Measurements from ENCODE around the gene FAM83E. TPM values are rescaled to one million over a fixed set of nuclear protein-coding genes. Genes with fewer than 3 reads are reported as not detected.

FAM83E gene
- total RNA-seq, 1 experiment from 2014 or later, result 0.11 TPM

DNA sequence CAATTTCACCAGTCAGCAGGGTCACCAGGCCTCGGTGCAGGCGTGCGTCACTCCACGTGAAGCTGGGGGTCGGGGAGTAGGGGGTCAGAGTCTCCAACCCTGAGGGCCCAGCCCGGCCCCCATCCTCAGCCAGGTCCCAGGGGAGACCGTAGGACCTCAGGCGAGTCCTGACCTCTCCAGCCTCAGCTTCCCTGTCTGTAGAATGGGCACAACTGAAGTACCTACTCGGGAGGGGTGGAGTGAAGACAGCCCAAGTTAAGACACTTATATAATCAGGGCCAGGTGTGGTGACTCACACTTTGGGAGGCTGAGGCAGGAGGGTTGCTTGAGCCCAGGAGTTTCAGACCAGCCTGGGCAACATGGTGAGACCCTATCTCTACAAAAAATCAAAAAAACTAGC is 11.0 kb downstream of the FAM83E start:
- DNase-seq (ENCODE audit: low read depth in 1 of 2, low spot score in 2 of 2), result no peak
- no peak overlapping the region for H3K4me3 ChIP-seq
- no peaks in the 10 kb centered on the region for H3K36me3 ChIP-seq
- H3K4me1 ChIP-seq (replicated peaks), result peaks cover 2% of the 10 kb centered on the region
- no peaks in the 10 kb centered on the region for H3K9me3 ChIP-seq (replicated peaks)
- peaks cover 8% of the 10 kb centered on the region; the same call in 1 of the 2 replicates for H3K27me3 ChIP-seq (replicated peaks)
- H3K27ac ChIP-seq, result no peak overlapping the region

DNA sequence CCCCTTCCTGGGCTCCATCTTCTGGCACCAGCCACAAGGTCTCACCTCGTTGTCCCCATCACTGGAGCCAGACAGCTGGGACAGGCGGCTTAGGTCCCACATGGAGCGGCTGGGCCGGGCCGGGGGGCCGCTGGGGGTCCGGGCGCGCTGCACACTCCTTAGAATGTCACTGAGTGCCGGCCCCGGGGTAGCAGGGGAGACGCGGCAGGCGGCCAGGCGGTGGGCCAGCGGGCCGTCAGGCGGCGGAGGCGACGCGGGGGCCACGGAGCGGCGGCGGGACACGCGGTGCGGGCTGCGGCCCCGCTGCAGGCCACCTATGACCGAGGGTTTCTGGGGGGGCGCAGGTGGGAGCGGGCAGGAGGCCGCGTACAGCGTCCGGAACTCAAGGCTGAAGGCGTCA is 11.4 kb downstream of the FAM83E start:
- Histone ChIP-seq H3K36me3 (no peaks in the 10 kb centered on the region), H3K27ac (no peak overlapping the region), H3K27me3 (replicated peaks) (peaks cover 9% of the 10 kb centered on the region; the same call in 1 of the 2 replicates), H3K9me3 (replicated peaks) (no peaks in the 10 kb centered on the region), H3K4me1 (replicated peaks) (no peaks in the 10 kb centered on the region), H3K4me3 (no peak overlapping the region)
- no peak for DNase-seq (ENCODE audit: low read depth in 1 of 2, low spot score in 2 of 2)

DNA sequence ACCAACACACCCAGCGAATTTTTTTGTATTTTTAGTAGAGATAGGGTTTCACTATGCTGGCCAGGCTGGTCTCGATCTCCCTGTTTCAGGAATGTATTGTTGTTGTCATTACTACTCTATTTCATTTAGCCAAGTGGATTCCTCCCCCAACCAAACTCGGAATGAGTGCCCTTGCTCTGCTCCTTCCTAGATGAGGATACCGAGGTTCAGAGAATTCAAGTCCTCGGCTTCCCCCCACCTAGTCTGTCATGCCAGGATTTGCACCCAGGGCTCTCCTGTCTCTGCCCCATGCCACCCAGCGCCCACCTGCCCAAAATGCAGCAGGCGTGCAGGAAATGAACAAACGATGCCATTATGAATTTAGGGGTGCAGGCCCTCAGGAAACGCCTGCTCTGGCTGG is 11.9 kb downstream of the FAM83E start:
- no peak overlapping the region for H3K4me3 ChIP-seq
- no peak for DNase-seq (ENCODE audit: low read depth in 1 of 2, low spot score in 2 of 2)
- H3K9me3 ChIP-seq (replicated peaks), result no peaks in the 10 kb centered on the region
- H3K4me1 ChIP-seq (replicated peaks), result no peaks in the 10 kb centered on the region
- no peaks in the 10 kb centered on the region for H3K36me3 ChIP-seq
- no peak overlapping the region for H3K27ac ChIP-seq
- H3K27me3 ChIP-seq (replicated peaks), result peaks cover 11% of the 10 kb centered on the region; the same call in 1 of the 2 replicates

DNA sequence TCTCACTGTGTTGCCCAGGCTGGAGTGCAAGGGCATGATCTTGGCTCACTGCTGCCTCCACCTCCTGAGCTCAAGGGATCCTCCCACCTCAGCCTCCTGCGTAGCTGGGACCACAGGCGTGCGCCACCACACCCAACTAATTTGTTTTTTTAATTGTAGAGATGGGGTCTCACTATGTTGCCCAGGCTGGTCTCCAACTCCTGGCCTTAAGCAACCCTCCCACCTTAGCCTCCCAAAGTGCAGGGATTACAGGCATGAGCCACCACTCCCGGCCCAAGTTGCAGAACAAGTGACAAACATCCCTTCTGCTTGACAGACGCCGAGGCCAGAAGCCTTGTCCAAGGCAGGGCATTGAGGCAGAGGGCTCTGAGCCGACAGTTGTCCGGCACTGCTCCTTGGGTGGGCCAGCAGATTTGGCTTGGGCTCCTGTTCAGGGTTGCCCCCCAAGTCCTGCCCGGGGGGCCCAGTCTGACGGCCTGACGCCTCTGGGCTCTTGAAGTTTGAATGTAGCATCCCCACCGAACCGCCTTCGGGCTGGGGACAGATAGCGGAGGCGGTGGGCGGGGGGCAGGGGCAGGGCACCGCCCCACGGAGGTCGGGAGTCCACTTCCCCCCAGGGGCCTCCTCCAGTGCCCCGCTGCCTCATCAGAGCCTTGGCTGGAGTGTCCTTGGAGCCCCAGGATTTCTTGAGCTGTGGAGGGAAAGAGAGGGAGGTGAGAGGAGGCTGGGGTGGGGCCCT is 14.0 kb downstream of the FAM83E start:
- Histone ChIP-seq H3K27me3 (replicated peaks) (peaks cover 11% of the 10 kb centered on the region; the same call in 1 of the 2 replicates), H3K27ac (no peak overlapping the region), H3K4me1 (replicated peaks) (no peaks in the 10 kb centered on the region), H3K36me3 (no peaks in the 10 kb centered on the region), H3K9me3 (replicated peaks) (no peaks in the 10 kb centered on the region), H3K4me3 (no peak overlapping the region)
- DNase-seq (ENCODE audit: low read depth in 1 of 2, low spot score in 2 of 2), result no peak

DNA sequence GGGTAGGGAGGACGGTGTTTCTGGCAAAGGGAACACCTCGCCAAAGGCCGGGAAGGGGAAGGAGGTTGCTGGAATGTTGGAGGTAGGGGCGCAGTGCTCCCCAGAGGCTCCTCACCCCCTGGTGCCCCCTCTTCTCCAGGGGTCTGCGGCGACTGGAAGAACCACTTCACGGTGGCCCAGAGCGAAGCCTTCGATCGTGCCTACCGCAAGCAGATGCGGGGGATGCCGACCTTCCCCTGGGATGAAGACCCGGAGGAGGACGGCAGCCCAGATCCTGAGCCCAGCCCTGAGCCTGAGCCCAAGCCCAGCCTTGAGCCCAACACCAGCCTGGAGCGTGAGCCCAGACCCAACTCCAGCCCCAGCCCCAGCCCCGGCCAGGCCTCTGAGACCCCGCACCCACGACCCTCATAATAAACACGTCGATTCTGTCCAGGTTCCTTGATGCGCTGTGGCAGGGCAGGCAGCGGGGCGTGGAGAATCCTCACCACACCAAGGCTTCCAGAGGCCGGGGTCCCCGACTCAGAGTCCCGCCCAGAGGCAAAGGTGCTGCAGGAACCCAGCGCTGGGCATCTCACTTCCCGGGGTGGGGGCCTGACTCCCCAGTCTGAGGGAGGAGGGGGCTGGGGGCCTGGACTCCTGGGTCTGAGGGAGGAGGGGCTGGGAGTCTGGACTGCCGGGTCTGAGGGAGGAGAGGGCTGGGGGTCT is 15.7 kb downstream of the FAM83E start:
- Histone ChIP-seq H3K4me1 (replicated peaks) (no peaks in the 10 kb centered on the region), H3K36me3 (no peaks in the 10 kb centered on the region), H3K4me3 (no peak overlapping the region), H3K27me3 (replicated peaks) (peaks cover 11% of the 10 kb centered on the region; the same call in 1 of the 2 replicates), H3K9me3 (replicated peaks) (no peaks in the 10 kb centered on the region), H3K27ac (no peak overlapping the region)
- no peak for DNase-seq (ENCODE audit: low read depth in 1 of 2, low spot score in 2 of 2)

DNA sequence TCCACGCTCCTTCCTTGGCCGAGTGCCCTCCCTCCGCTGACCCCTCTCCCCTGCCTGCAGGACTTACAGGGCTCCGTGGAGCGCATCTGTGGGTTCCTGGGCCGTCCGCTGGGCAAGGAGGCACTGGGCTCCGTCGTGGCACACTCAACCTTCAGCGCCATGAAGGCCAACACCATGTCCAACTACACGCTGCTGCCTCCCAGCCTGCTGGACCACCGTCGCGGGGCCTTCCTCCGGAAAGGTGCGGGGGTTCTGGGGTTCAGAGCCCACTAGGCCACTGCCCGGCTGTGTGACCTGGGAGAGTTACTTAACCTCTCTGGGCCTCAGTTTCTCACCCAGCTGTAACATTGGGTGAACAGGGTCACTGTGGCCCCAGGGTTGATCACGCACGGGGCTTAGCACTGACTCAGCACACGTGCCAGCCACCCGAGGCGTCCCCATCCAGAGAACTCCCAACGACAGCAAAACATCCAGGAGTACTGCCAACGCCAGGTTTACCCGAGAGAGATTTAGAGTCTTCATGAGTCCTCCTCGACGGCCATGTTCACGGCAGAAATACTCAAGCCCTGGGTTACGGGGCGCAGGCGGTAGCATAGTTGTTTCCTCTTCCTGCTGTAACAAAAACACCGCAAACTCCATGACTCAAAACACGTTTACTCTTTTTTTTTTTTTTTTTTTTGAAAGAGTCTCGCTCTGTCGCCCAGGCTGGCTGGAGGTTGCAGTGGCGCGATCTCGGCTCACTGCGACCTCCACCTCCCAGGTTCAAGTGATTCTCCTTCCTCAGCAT is 18.0 kb downstream of the FAM83E start:
- Histone ChIP-seq H3K4me1 (replicated peaks) (no peaks in the 10 kb centered on the region), H3K27me3 (replicated peaks) (peaks cover 11% of the 10 kb centered on the region; the same call in 1 of the 2 replicates), H3K9me3 (replicated peaks) (no peaks in the 10 kb centered on the region), H3K36me3 (no peaks in the 10 kb centered on the region), H3K4me3 (no peak overlapping the region), H3K27ac (no peak overlapping the region)
- no peak for DNase-seq (ENCODE audit: low read depth in 1 of 2, low spot score in 2 of 2)

DNA sequence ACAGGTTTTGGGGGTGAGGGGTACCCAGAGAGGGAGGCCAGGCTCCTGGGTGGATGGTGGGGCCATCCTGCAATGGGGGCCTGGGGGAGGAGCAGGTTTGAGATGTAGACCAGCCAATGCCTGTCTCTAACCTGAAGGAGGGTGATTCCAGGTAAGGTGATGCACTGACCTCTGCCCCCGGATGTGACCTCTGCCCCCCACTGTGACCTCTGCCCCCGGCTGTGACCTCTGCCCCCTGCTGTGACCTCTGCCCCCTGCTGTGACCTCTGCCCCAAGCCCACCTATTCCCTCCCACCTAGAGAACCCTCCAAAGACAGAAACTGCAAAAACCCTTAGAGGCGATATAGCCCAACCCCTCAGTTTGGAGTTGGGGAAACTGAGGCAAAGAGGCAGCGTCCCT is 18.6 kb downstream of the FAM83E start:
- H3K36me3 ChIP-seq, result no peaks in the 10 kb centered on the region
- H3K9me3 ChIP-seq (replicated peaks), result no peaks in the 10 kb centered on the region
- no peak overlapping the region for H3K4me3 ChIP-seq
- DNase-seq (ENCODE audit: low read depth in 1 of 2, low spot score in 2 of 2), result no peak
- H3K27me3 ChIP-seq (replicated peaks), result peaks cover 11% of the 10 kb centered on the region; the same call in 1 of the 2 replicates
- H3K4me1 ChIP-seq (replicated peaks), result no peaks in the 10 kb centered on the region
- H3K27ac ChIP-seq, result no peak overlapping the region

DNA sequence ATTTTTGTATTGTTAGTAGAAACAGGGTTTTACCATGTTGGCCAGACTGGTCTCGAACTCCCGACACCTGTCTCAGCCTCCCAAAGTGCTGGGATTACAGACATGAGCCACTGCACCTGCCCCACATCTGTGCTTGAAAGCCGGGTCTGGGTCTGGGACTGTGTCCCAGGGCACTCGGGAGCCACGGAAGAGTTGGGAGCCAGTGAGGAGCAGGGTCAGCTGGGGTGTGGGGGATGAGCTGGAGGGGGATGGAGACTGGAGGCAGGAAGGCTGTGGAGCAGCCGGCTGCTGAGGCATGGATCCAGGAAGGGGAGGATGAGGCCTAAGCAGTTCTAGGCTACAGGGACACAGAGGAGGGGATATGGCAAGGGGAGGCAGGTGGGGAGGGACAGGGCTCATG is 19.0 kb downstream of the FAM83E start:
- Histone ChIP-seq H3K4me1 (replicated peaks) (no peaks in the 10 kb centered on the region), H3K9me3 (replicated peaks) (no peaks in the 10 kb centered on the region), H3K27ac (no peak overlapping the region), H3K36me3 (no peaks in the 10 kb centered on the region), H3K27me3 (replicated peaks) (peaks cover 11% of the 10 kb centered on the region; the same call in 1 of the 2 replicates), H3K4me3 (no peak overlapping the region)
- no peak for DNase-seq (ENCODE audit: low read depth in 1 of 2, low spot score in 2 of 2)

DNA sequence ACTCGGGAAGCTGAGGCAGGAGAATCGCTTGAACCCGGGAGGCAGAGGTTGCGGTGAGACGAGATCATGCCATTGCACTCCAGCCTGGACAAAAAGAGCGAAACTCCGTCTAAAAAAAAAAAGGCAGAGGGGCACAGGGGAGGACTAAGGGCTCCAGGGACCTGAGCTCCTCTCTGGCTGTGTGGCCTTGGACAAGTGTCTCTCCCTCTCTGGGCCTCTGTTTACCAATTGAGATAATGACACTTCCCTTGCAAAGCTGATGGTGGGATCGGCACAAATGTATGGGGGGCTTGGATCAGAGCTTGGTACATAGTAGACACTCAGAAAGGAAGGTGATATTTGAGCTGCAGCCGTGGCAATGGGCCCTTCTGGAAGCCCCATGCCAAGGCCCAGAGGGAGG is 19.7 kb downstream of the FAM83E start:
- H3K27ac ChIP-seq, result no peak overlapping the region
- peaks cover 9% of the 10 kb centered on the region; the same call in 1 of the 2 replicates for H3K27me3 ChIP-seq (replicated peaks)
- H3K4me1 ChIP-seq (replicated peaks), result no peaks in the 10 kb centered on the region
- no peaks in the 10 kb centered on the region for H3K9me3 ChIP-seq (replicated peaks)
- no peak overlapping the region for H3K4me3 ChIP-seq
- no peaks in the 10 kb centered on the region for H3K36me3 ChIP-seq
- DNase-seq (ENCODE audit: low read depth in 1 of 2, low spot score in 2 of 2), result no peak

DNA sequence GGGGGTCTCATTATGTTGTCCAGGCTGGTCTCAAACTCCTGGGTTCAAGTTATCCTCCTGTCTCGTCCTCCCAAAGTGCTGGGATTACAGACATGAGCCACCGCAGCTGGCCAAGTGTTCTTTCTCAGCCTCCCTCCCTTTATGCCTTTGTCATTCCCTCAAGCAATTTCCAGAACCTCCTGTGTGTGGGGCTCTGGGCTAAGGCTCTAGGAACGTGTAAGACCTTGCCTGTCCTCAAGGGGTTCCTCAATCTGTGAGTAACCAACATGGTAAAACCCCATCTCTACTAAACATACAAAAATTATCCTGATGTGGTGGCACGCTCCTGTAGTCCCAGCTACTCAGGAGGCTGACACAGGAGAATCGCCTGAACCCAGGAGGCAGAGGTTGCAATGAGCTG is 23.9 kb downstream of the FAM83E start:
- DNase-seq (ENCODE audit: low read depth in 1 of 2, low spot score in 2 of 2), result no peak
- Histone ChIP-seq H3K4me1 (replicated peaks) (peaks cover 8% of the 10 kb centered on the region), H3K9me3 (replicated peaks) (no peaks in the 10 kb centered on the region), H3K27me3 (replicated peaks) (no peaks in the 10 kb centered on the region), H3K27ac (no peak overlapping the region), H3K4me3 (no peak overlapping the region), H3K36me3 (no peaks in the 10 kb centered on the region)

DNA sequence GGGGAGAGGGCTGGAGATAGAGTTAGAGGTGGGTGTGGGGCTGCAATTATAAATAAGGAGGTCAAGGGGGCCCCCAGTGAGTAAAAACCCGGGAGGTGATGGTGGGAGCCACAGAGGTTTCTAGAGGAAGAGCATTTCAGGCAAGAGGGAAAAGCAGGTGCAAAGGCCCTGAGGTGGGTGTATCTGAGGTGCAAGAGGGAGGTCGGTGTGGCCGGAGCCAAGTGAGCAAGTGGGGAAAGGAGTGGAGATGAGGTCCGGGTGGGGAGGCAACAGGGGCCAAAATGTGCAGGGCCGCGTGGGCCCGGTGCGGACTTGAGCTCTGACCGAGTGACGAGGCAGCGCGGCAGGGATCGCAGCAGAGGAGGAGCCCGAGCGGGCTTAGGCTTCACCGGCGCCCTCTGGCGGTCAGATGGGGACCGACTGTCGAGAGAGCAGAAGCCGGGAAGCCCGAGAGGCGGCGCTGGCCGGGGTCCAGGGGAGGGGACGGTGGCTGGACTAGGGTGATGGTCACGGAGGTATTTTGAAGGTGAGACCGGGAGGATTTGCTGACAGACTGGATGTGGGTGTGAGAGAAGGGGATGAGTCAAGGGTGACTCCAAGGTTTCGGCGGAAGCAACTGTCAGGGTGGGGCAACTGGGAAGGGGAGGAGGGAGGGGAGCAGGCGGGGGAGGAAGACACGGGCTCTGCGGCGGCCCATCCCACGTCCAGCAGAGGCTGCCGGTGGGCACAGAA is 26.0 kb downstream of the FAM83E start:
- peak overlapping the region; percentile 36 for H3K4me3 ChIP-seq
- H3K27me3 ChIP-seq (replicated peaks), result no peaks in the 10 kb centered on the region
- no peaks in the 10 kb centered on the region for H3K36me3 ChIP-seq
- DNase-seq (ENCODE audit: low read depth in 1 of 2, low spot score in 2 of 2), result peak; percentile 86 to 92
- no peaks in the 10 kb centered on the region for H3K9me3 ChIP-seq (replicated peaks)
- no peak overlapping the region for H3K27ac ChIP-seq
- peaks cover 8% of the 10 kb centered on the region for H3K4me1 ChIP-seq (replicated peaks)

DNA sequence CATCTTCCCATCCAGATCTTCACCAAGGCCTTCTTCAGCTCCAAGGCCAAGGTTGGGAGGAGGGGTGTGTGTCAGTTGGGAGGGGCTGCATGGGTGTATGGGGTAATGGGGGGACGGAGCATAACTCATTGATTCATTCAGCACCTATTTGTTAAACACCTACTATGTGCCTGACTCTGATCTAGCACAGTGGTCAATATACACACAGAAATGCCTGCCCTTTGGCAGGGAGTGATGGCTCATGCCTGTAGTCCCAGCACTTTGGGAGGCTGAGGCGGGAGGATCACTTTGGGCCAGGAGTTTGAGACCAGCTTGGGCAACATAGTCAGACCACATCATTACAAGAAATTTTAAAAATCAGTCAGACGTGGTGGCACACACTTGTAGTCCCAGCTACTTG is 27.5 kb downstream of the FAM83E start:
- H3K27ac ChIP-seq, result no peak overlapping the region
- no peaks in the 10 kb centered on the region for H3K9me3 ChIP-seq (replicated peaks)
- no peaks in the 10 kb centered on the region for H3K27me3 ChIP-seq (replicated peaks)
- H3K4me3 ChIP-seq, result no peak overlapping the region
- no peaks in the 10 kb centered on the region for H3K36me3 ChIP-seq
- DNase-seq (ENCODE audit: low read depth in 1 of 2, low spot score in 2 of 2), result no peak
- peaks cover 8% of the 10 kb centered on the region for H3K4me1 ChIP-seq (replicated peaks)

DNA sequence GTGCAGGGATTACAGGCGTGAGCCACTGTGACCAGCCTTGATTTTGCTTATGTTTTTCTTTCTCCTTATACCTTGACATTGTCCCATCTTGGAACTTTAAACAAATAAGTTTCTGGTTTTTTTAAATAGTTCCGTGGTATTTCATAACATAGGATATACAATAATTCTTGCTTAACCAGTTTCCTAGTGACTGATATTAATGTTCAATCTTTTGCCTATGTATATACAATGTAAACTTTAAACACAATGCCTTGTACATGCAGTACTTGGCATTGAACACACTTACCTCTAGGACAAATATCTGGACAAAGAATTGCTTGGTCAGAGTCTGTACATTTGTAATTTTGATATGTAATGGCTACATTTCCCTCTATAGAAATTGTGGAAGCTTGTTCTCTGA is 32.7 kb downstream of the FAM83E start:
- no peaks in the 10 kb centered on the region for H3K36me3 ChIP-seq
- H3K9me3 ChIP-seq (replicated peaks), result no peaks in the 10 kb centered on the region
- no peaks in the 10 kb centered on the region for H3K4me1 ChIP-seq (replicated peaks)
- no peak overlapping the region for H3K4me3 ChIP-seq
- no peak overlapping the region for H3K27ac ChIP-seq
- no peaks in the 10 kb centered on the region for H3K27me3 ChIP-seq (replicated peaks)
- DNase-seq (ENCODE audit: low read depth in 1 of 2, low spot score in 2 of 2), result no peak
